PC-3 (cell line): ENCODE data around the gene STRAP. TPM values are rescaled to one million over a fixed set of nuclear protein-coding genes. Genes with fewer than 3 reads are reported as not detected.

Source experiments
- ATAC-seq: fragments of 200-7000 bp; cut with Tn5 transposase; 2 replicates; pipeline ENCODE4 v1.9.1; 2020; ENCODE audit warnings: mild to moderate bottlenecking, moderate library complexity
- BruUV-seq: library from RNA; stranded (reverse); fragments of 400-500 nt; replicated peaks from 2 replicates; lab custom pipeline; 2021; lab: Mats Ljungman, UMichigan
- CTCF ChIA-PET: fragments of 300-600 bp; sonication (Branson Sonifier 250); formaldehyde crosslinking; loops from one replicate; lab custom pipeline; 2022; ENCODE audit warnings: antibody characterized with exemption; lab: Charles Lee
- POLR2A ChIA-PET: fragments of 300-600 bp; sonication (Branson Sonifier 250); formaldehyde crosslinking; loops from one replicate; lab custom pipeline; 2022; ENCODE audit warnings: antibody characterized with exemption; ENCODE audit not compliant: unreplicated experiment; lab: Charles Lee
- DNase-seq: peaks from one replicate; pipeline ENCODE4 v3.0.0-alpha.2; 2015
- H2AFZ ChIP-seq: fragments of 300-600 bp; sonication (generic); 2 replicates; pipeline ENCODE4 v1.6.0; 2016; ENCODE audit warnings: antibody characterized with exemption, low read length
- H3F3A ChIP-seq: fragments of 300-600 bp; sonication (generic); one replicate; pipeline ENCODE4 v1.6.0; 2017; ENCODE audit warnings: antibody characterized with exemption, low read length, control low read depth, mild to moderate bottlenecking; ENCODE audit not compliant: unreplicated experiment
- H3K27ac ChIP-seq: fragments of 300-600 bp; sonication (generic); 2 replicates; pipeline ENCODE4 v1.5.1; 2016; ENCODE audit warnings: mild to moderate bottlenecking, low read length
- H3K27me3 ChIP-seq: fragments of 300-600 bp; sonication (generic); 2 replicates; pipeline ENCODE4 v1.6.1; 2016; ENCODE audit warnings: low read length, mixed read lengths
- H3K36me3 ChIP-seq: fragments of 300-600 bp; sonication (generic); 2 replicates; pipeline ENCODE4 v1.6.1; 2016; ENCODE audit warnings: low read depth, mixed run types, low read length, mixed read lengths
- H3K4me1 ChIP-seq: fragments of 300-600 bp; sonication (generic); 2 replicates; pipeline ENCODE4 v1.5.1; 2016; ENCODE audit warnings: low read length; ENCODE audit not compliant: insufficient read depth
- H3K4me2 ChIP-seq: fragments of 300-600 bp; sonication (generic); 2 replicates; pipeline ENCODE4 v1.6.0; 2016; ENCODE audit warnings: low read length
- H3K4me3 ChIP-seq: fragments of 300-600 bp; sonication (generic); 2 replicates; pipeline ENCODE4 v1.5.1; 2016; ENCODE audit warnings: mild to moderate bottlenecking, low read length, mixed read lengths
- H3K79me2 ChIP-seq: fragments of 300-600 bp; sonication (generic); 2 replicates; pipeline ENCODE4 v1.6.1; 2017; ENCODE audit warnings: low read length, mixed read lengths
- H3K9ac ChIP-seq: fragments of 300-600 bp; sonication (generic); 2 replicates; pipeline ENCODE4 v1.6.0; 2016; ENCODE audit warnings: mild to moderate bottlenecking, low read length
- H3K9me2 ChIP-seq: fragments of 300-600 bp; sonication (generic); replicated peaks from 2 replicates; pipeline ENCODE4 v1.6.1; 2016; ENCODE audit warnings: mixed run types, low read length, mixed read lengths
- H3K9me3 ChIP-seq: fragments of 300-600 bp; sonication (generic); 2 replicates; pipeline ENCODE4 v1.6.1; 2016; ENCODE audit warnings: low read length, mixed read lengths
- H4K20me1 ChIP-seq: fragments of 300-600 bp; sonication (generic); 2 replicates; pipeline ENCODE4 v1.6.1; 2016; ENCODE audit warnings: low read length, mixed read lengths
- EZH2 ChIP-seq: fragments of 300-600 bp; sonication (generic); IDR thresholded peaks from one replicate; pipeline ENCODE4 v1.6.1; 2017; ENCODE audit warnings: antibody characterized with exemption, mild to moderate bottlenecking, low read length; ENCODE audit not compliant: unreplicated experiment
- EZH2phosphoT487 ChIP-seq: fragments of 300-600 bp; sonication (generic); IDR thresholded peaks from 2 replicates; pipeline ENCODE4 v1.6.1; 2018; ENCODE audit warnings: mild to moderate bottlenecking, antibody characterized with exemption, low read length, borderline replicate concordance
- intact Hi-C: fragments of 100-400 bp; cut with micrococcal nuclease; formaldehyde crosslinking; loops from 2 replicates; pipeline ENCODE4 v1.9.0; 2023
- total RNA-seq: library from RNA; depleted of rRNA; stranded (reverse); fragments of >200 nt; gene quantifications from 2 replicates; pipeline ENCODE4 v1.2.3, GENCODE V29; 2014
- TF ChIP-seq, protein P1 (sequence below): fragments of 300-600 bp; sonication (generic); conservative IDR thresholded peaks from 2 replicates; pipeline ENCODE4 v1.5.1; 2017; ENCODE audit warnings: antibody characterized with exemption, low read depth, mild to moderate bottlenecking, low read length

STRAP gene
- total RNA-seq, 1 experiment from 2014 or later = 80.4 TPM

- BruUV-seq = no TSS peak
- H4K20me1 ChIP-seq = no peaks in the 10 kb centered on the region
- no peak for DNase-seq
- POLR2A ChIA-PET = no interaction called here
- no peaks in the 10 kb centered on the region for H3F3A ChIP-seq
- H3K9me2 ChIP-seq = no peaks in the 10 kb centered on the region
- no peaks in the 10 kb centered on the region for H3K9me3 ChIP-seq
- no peaks in the 10 kb centered on the region for H3K79me2 ChIP-seq
- no peak overlapping the region for H2AFZ ChIP-seq
- no peak for ATAC-seq
- H3K27me3 ChIP-seq = no peaks in the 10 kb centered on the region
- intact Hi-C loops = no loop called here
- H3K9ac ChIP-seq = no peak overlapping the region
- H3K4me3 ChIP-seq = no peak overlapping the region
- H3K4me1 ChIP-seq = peaks cover 6% of the 10 kb centered on the region
- H3K4me2 ChIP-seq = no peak overlapping the region
- no peak for TF ChIP-seq EZH2phosphoT487
- TF ChIP-seq, protein P1, sequence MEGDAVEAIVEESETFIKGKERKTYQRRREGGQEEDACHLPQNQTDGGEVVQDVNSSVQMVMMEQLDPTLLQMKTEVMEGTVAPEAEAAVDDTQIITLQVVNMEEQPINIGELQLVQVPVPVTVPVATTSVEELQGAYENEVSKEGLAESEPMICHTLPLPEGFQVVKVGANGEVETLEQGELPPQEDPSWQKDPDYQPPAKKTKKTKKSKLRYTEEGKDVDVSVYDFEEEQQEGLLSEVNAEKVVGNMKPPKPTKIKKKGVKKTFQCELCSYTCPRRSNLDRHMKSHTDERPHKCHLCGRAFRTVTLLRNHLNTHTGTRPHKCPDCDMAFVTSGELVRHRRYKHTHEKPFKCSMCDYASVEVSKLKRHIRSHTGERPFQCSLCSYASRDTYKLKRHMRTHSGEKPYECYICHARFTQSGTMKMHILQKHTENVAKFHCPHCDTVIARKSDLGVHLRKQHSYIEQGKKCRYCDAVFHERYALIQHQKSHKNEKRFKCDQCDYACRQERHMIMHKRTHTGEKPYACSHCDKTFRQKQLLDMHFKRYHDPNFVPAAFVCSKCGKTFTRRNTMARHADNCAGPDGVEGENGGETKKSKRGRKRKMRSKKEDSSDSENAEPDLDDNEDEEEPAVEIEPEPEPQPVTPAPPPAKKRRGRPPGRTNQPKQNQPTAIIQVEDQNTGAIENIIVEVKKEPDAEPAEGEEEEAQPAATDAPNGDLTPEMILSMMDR = no peak
- TF ChIP-seq EZH2 = no peak
- CTCF ChIA-PET = no interaction called here
- no peaks in the 10 kb centered on the region for H3K36me3 ChIP-seq
- H3K27ac ChIP-seq = no peak overlapping the region
These were observed 44.9 kb upstream of the STRAP start for GRCh38 chr12:15837141-15837790.

GRCh38 chr12:15839041-15839440 lies 43.1 kb upstream of the STRAP start:
- POLR2A ChIA-PET = no interaction called here
- no peaks in the 10 kb centered on the region for H3K36me3 ChIP-seq
- no peak overlapping the region for H2AFZ ChIP-seq
- intact Hi-C loops = no loop called here
- H4K20me1 ChIP-seq = no peaks in the 10 kb centered on the region
- H3K9me3 ChIP-seq = no peaks in the 10 kb centered on the region
- no peaks in the 10 kb centered on the region for H3F3A ChIP-seq
- no peak for DNase-seq
- peaks cover 9% of the 10 kb centered on the region for H3K4me1 ChIP-seq
- no peak for ATAC-seq
- no TSS peak for BruUV-seq
- no peaks in the 10 kb centered on the region for H3K9me2 ChIP-seq
- CTCF ChIA-PET = no interaction called here
- TF ChIP-seq EZH2 (no peak), EZH2phosphoT487 (no peak)
- TF ChIP-seq, protein P1 = no peak
- H3K27me3 ChIP-seq = no peaks in the 10 kb centered on the region
- H3K79me2 ChIP-seq = no peaks in the 10 kb centered on the region
- no peak overlapping the region for H3K9ac ChIP-seq
- no peak overlapping the region for H3K4me2 ChIP-seq
- H3K27ac ChIP-seq = no peak overlapping the region
- no peak overlapping the region for H3K4me3 ChIP-seq

DNA sequence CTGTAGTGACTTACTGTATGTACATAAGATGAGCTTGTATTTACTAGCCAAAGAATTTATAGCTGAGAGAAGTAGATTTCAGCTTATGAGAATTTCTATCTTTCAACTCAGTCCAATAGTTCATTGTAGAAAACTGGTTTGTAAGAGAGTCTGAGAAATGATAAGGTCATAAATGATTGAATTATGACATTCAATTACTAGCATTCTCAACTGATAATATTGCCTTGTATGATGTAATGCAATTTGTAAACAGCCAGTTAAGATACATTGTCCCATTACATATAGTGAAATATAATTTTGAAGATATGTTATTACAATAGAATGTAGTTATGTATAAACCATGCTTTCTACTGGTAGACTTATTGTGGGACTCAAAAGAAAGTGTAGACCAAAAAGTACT lies 42.5 kb upstream of the STRAP start:
- ChIA-PET POLR2A (no interaction called here), CTCF (no interaction called here)
- H4K20me1 ChIP-seq = no peaks in the 10 kb centered on the region
- H3F3A ChIP-seq = no peaks in the 10 kb centered on the region
- no peaks in the 10 kb centered on the region for H3K9me2 ChIP-seq
- H3K79me2 ChIP-seq = no peaks in the 10 kb centered on the region
- H3K27me3 ChIP-seq = no peaks in the 10 kb centered on the region
- H3K9me3 ChIP-seq = no peaks in the 10 kb centered on the region
- H3K36me3 ChIP-seq = no peaks in the 10 kb centered on the region
- no TSS peak for BruUV-seq
- no peak overlapping the region for H3K4me3 ChIP-seq
- no peak overlapping the region for H3K27ac ChIP-seq
- DNase-seq = no peak
- no peak overlapping the region for H3K9ac ChIP-seq
- intact Hi-C loops = no loop called here
- ATAC-seq = no peak
- no peak overlapping the region for H3K4me2 ChIP-seq
- H3K4me1 ChIP-seq = peaks cover 9% of the 10 kb centered on the region
- no peak for TF ChIP-seq EZH2
- TF ChIP-seq, protein P1 = no peak
- TF ChIP-seq EZH2phosphoT487 = no peak
- no peak overlapping the region for H2AFZ ChIP-seq
